HCT116 (cell line): ENCODE data around the gene C9. TPM values are rescaled to one million over a fixed set of nuclear protein-coding genes. Genes with fewer than 3 reads are reported as not detected.

ENCODE experiments used
- total RNA-seq: library from RNA; stranded (reverse); gene quantifications from one replicate; pipeline ENCODE4 v1.2.1, GENCODE V29; 2021; ENCODE audit not compliant: unreplicated experiment

C9 gene
- total RNA-seq, 1 experiment from 2014 or later = 0.34 TPM

Other genes with a start within 250 kb of the C9 start
- 0.42 TPM for gene FYB1, start 144.9 kb downstream of the C9 start, total RNA-seq
- 5.5 TPM for gene DAB2, start 60.5 kb upstream of the C9 start, total RNA-seq